ENCODE data around the gene HEYL. TPM values are rescaled to one million over a fixed set of nuclear protein-coding genes. Genes with fewer than 3 reads are reported as not detected.

The HEYL gene
- total RNA-seq, 1 experiment from 2014 or later, result 3.4 TPM

DNA sequence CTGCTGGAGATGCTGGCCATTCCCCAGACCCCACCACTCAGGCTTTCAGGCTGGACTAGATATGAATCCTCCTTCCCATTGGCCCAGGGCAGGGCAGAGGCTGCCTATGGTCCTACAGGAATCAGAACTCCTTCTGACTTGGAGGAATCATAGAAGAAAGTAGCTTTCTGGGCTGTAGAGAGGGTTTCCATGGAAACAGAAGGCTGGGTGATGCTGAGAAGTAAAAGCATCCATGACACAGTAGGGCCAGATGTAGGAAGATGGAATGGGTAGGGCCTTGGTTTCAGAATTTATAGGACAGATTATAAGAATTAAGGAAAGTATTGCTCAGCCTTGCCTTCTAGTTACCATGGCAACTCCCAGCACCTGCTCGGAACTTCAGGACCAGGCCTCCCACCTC is 23.4 kb upstream of the HEYL start:
- intact Hi-C loops (cut with micrococcal nuclease; ENCODE audit: unreplicated experiment), result no loop called here
- no peak overlapping the region for H3K4me3 ChIP-seq (ENCODE audit: low read depth, low read length)
- POLR2A ChIA-PET, result no interaction called here

GRCh38 chr1:39659538-39659937 is 20.1 kb upstream of the HEYL start:
- ChIA-PET CTCF (no interaction called here), POLR2A (no interaction called here)
- Mint-ChIP-seq H3K27me3 (ENCODE audit: insufficient read depth, unreplicated experiment) (peaks cover 3% of the 10 kb centered on the region), H3K9me3 (ENCODE audit: unreplicated experiment) (no peaks in the 10 kb centered on the region), H3K4me3 (ENCODE audit: unreplicated experiment) (no peak overlapping the region), H3K27ac (ENCODE audit: unreplicated experiment) (no peak overlapping the region), H3K4me1 (ENCODE audit: low read depth, unreplicated experiment) (no peaks in the 10 kb centered on the region), H3K36me3 (ENCODE audit: insufficient read depth, unreplicated experiment) (no peaks in the 10 kb centered on the region)
- H3K4me3 ChIP-seq (ENCODE audit: low read depth, low read length), result no peak overlapping the region
- intact Hi-C loops (cut with micrococcal nuclease; ENCODE audit: unreplicated experiment), result no loop called here
- no peaks in the 10 kb centered on the region for H3K27me3 ChIP-seq (replicated peaks; ENCODE audit: control insufficient read depth, insufficient read depth, low read length)
- H3K4me1 ChIP-seq, result no peaks in the 10 kb centered on the region
- TF ChIP-seq, protein P1, sequence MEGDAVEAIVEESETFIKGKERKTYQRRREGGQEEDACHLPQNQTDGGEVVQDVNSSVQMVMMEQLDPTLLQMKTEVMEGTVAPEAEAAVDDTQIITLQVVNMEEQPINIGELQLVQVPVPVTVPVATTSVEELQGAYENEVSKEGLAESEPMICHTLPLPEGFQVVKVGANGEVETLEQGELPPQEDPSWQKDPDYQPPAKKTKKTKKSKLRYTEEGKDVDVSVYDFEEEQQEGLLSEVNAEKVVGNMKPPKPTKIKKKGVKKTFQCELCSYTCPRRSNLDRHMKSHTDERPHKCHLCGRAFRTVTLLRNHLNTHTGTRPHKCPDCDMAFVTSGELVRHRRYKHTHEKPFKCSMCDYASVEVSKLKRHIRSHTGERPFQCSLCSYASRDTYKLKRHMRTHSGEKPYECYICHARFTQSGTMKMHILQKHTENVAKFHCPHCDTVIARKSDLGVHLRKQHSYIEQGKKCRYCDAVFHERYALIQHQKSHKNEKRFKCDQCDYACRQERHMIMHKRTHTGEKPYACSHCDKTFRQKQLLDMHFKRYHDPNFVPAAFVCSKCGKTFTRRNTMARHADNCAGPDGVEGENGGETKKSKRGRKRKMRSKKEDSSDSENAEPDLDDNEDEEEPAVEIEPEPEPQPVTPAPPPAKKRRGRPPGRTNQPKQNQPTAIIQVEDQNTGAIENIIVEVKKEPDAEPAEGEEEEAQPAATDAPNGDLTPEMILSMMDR (IDR thresholded peaks at IDR 0.05; ENCODE audit: insufficient read depth in 1 of 2, low read depth in 1 of 2, low read length in 1 of 2, severe bottlenecking in 1 of 2, unreplicated experiment in 1 of 2), result no peak
- BruUV-seq (replicated peaks), result no TSS peak
- no peaks in the 10 kb centered on the region for H3K9me3 ChIP-seq
- H3K36me3 ChIP-seq (ENCODE audit: control insufficient read depth, insufficient read depth, low read length), result no peaks in the 10 kb centered on the region
- DNase-seq, result no peak

More for the DNA sequence above, 23.4 kb upstream of the HEYL start:
- CTCF ChIA-PET, result no interaction called here
- no peaks in the 10 kb centered on the region for H3K36me3 Mint-ChIP-seq (ENCODE audit: insufficient read depth, unreplicated experiment)
- TF ChIP-seq, protein P1 (IDR thresholded peaks at IDR 0.05; ENCODE audit: insufficient read depth in 1 of 2, low read depth in 1 of 2, low read length in 1 of 2, severe bottlenecking in 1 of 2, unreplicated experiment in 1 of 2), result no peak
- H3K4me1 Mint-ChIP-seq (ENCODE audit: low read depth, unreplicated experiment), result no peaks in the 10 kb centered on the region
- no peak for DNase-seq
- H3K9me3 Mint-ChIP-seq (ENCODE audit: unreplicated experiment), result no peaks in the 10 kb centered on the region
- Histone ChIP-seq H3K27me3 (replicated peaks; ENCODE audit: control insufficient read depth, insufficient read depth, low read length) (no peaks in the 10 kb centered on the region), H3K9me3 (no peaks in the 10 kb centered on the region), H3K36me3 (ENCODE audit: control insufficient read depth, insufficient read depth, low read length) (no peaks in the 10 kb centered on the region), H3K4me1 (no peaks in the 10 kb centered on the region)
- H3K4me3 Mint-ChIP-seq (ENCODE audit: unreplicated experiment), result no peak overlapping the region
- no peak overlapping the region for H3K27ac Mint-ChIP-seq (ENCODE audit: unreplicated experiment)
- H3K27me3 Mint-ChIP-seq (ENCODE audit: insufficient read depth, unreplicated experiment), result no peaks in the 10 kb centered on the region
- no TSS peak for BruUV-seq (replicated peaks)

GRCh38 chr1:39659110-39659509 is 19.7 kb upstream of the HEYL start:
- Histone ChIP-seq H3K27me3 (replicated peaks; ENCODE audit: control insufficient read depth, insufficient read depth, low read length) (no peaks in the 10 kb centered on the region), H3K4me1 (no peaks in the 10 kb centered on the region), H3K36me3 (ENCODE audit: control insufficient read depth, insufficient read depth, low read length) (no peaks in the 10 kb centered on the region), H3K9me3 (no peaks in the 10 kb centered on the region), H3K4me3 (ENCODE audit: low read depth, low read length) (no peak overlapping the region)
- Mint-ChIP-seq H3K27ac (ENCODE audit: unreplicated experiment) (no peak overlapping the region), H3K36me3 (ENCODE audit: insufficient read depth, unreplicated experiment) (no peaks in the 10 kb centered on the region), H3K9me3 (ENCODE audit: unreplicated experiment) (no peaks in the 10 kb centered on the region), H3K4me1 (ENCODE audit: low read depth, unreplicated experiment) (no peaks in the 10 kb centered on the region), H3K27me3 (ENCODE audit: insufficient read depth, unreplicated experiment) (peaks cover 3% of the 10 kb centered on the region), H3K4me3 (ENCODE audit: unreplicated experiment) (no peak overlapping the region)
- TF ChIP-seq, protein P1 (IDR thresholded peaks at IDR 0.05; ENCODE audit: insufficient read depth in 1 of 2, low read depth in 1 of 2, low read length in 1 of 2, severe bottlenecking in 1 of 2, unreplicated experiment in 1 of 2), result no peak
- DNase-seq, result no peak
- ChIA-PET POLR2A (interaction anchor here (0.6 kb wide), 1 partner anchor 1640 kb away, joined by 6 read pairs; no protein-coding TSS in a partner anchor), CTCF (interaction anchor here (0.6 to 1.6 kb wide), 2 partner anchors 53 to 79 kb away, joined by 3 to 24 read pairs; partner anchors contain the start of gene PPIE)
- intact Hi-C loops (cut with micrococcal nuclease; ENCODE audit: unreplicated experiment), result no loop called here
- BruUV-seq (replicated peaks), result no TSS peak
